NAMALWA (cell line): Measurements from ENCODE around the gene ARID5B.

Experiments
- DNase-seq: peaks from one replicate; pipeline ENCODE4 v3.0.0-alpha.2; 2015; ENCODE audit warnings: low spot score

ARID5B gene

DNA sequence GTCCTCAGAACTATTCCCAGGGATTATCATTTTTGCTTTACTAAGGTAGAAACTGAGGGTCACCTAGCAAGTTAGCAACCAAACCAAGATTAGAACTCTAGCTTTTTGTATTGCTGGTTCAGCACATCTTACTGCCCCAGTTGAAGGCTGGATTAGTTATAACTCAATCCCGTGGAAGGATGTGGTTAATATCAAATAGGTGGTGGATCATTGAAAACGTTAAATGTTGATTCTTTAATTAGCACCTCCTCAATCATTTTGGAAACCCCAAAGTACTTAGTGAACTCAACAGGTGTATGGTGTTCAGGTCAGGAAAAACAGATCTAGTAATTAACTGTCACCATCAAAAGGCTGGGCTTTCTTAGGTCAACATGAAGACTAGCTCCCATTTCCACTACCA, 152.4 kb downstream of the ARID5B start:
- DNase-seq: no peak

DNA sequence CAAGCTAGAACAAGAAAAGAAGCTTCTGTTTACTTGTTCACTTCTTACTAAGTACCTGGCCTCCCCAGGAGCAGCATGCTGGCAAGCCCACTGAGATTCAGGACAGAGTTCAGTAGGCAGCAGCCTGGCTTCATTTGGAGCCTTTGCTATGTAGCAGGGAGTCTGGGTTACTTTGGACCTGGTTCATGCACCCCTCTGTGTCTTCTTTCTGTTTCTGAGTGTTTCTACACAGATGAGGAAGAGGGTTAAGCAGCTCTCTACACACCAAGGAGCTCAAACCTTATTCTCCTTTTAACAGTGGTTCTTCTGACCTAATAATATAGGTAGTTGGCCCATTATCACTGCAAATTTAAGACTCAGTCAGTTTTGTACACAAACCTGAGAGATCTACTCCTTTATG, 152.9 kb downstream of the ARID5B start:
- DNase-seq: no peak

DNA sequence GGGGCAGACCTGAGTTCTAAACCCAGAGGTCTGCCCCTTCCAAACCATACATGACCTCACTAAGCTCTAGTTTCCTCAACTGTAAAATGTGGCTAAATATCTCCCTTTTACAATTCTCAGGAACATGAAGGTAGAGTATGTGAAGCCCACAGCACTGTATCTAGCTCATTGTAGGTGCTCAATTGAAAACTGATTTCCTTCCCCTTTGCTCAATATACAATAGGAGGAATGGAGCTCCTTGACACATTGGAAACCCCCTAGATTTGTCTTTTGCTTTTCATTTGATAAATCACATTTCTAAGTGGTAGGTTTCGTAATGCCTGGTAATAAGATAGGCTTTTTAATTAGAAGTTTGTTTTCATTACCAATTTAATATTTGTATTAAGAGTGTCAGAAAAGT, 153.3 kb downstream of the ARID5B start:
- DNase-seq: no peak

DNA sequence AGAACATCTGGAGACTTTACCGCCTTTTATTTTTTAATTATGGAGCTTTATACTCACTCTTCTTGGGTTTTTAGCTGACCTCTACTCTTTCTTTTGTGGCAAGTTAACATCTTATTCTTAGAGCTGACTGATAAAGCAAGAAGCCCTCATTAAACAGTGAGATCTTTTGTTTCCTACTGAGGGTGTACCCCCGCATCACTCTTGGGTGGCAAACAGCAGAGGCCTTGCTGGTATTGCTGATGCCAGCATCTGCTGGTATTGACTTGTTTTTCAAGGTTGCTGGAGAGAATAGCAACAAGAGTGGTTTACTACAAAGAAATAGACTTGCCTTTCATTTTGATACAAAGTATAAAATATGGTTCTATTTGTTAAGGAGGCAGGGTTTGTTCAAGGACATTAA, 154.7 kb downstream of the ARID5B start:
- DNase-seq: no peak

DNA sequence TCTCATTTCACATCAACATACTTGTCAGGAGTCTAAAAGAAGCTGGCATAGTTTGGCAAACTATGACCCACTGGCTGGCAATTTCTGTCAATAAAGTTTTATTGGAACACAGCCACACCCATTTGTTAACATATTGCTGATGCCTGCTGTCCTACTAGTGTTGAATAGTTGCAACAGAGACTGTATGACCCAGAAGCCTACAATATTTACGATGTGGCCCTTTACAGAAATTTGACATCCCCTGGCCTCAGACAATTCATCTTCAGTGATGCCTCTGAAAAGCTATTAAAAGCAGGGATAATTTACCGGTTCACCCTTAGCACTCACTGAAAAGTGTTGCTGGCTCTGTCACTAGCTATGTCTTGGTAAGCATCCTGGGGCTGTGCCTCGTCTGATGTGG, 155.2 kb downstream of the ARID5B start:
- no peak for DNase-seq

DNA sequence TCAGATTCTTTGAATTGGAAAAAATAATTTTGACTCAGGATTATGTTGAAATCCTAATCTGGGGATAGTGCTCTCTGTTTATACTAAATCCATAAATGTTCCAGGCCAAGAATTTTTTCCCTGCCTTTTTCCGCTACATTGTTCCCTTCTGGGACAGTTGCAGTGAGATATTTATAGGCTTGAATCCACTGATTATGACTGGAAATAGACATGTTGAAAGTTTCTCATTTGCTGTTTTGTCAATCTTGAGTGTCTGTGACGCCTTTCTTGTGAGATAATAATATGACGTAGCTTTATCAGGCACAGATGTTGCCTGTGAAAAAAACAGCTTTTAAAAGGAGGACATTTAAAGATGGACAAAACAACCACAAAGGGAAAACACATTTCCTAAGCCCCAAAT, 155.9 kb downstream of the ARID5B start:
- no peak for DNase-seq

DNA sequence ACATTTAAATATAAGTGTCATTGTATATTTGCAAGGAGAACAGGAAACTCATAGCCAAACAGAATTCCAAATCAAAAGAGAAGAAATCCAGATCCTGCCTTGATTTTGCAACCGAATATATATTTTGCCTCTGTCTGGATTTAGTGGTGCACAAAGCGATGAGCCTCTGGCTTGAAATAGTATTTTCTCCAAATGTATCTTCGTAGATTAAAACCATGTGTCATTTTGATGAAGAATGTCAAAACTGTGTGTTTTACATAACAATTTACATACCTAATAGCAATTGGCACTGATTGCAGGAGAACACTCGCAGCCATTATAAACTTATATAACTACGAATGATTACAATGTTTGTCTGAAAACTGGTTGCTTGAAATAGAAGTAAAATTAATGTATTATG, 156.4 kb downstream of the ARID5B start:
- no peak for DNase-seq

DNA sequence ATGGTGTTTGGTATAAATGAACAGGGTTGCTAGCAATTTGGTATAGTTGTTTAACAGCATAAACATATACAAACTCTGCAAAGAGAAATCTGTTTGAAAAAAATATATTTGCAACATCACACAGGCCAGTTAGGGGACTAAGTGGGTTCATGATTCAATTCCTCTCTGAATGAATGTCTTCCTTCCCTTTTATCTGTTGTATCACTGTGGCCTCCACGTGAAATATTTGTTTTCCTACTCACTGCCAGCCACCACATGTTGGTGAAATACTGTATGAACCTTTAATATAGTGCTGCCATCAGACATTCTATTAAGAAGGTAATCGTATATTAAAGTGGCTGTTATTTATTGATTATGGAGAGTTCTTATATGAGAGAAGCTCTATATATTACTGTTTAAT, 157.0 kb downstream of the ARID5B start:
- no peak for DNase-seq

DNA sequence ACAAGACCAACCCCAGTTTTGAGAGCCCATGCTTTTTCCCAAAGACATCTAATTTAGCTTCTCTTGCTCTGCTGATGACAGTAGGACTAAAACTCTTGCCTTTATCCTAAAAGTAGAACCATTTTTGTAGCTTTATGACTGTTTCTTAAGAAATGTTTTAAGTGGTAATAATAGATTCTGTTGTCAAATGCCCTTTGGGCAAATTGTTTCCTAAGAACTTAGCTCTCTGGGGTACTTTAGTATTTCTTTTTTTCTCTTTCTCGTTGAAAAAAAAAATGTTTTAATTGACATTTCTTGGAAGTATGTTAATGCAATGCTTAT, 157.4 kb downstream of the ARID5B start:
- no peak for DNase-seq

DNA sequence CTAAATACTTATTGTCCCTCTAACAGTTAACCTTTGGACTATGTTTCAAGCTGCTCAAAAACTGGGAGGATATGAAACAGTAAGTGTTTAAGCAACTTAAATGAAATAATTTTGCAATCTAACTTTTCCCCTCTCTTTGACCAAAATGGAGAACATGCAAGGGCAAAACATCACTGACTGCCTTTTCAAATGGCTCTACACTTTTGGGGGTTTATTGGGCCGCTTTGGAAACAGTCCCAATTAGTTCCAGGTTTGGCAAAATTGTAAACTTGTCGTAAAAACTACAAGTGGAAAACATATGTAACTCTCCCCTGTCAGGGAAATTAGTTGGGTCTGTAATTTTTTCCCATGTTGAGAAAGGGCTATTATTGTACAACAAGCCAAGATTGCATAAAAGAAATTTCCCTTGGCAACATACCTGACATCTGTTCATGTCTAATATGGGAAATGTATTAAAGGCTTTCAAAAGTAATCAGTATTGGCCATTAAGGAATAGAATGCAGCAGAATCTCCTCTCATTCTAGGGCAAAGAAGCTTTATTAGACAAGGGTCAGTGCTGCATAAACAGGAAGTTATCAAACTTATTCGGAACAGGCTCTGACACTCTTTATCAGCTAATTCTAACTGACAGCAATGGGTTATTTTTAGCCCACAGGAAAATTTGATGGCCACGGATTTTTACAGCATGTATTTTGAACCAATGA, 157.9 kb downstream of the ARID5B start:
- peak; percentile 16 for DNase-seq

DNA sequence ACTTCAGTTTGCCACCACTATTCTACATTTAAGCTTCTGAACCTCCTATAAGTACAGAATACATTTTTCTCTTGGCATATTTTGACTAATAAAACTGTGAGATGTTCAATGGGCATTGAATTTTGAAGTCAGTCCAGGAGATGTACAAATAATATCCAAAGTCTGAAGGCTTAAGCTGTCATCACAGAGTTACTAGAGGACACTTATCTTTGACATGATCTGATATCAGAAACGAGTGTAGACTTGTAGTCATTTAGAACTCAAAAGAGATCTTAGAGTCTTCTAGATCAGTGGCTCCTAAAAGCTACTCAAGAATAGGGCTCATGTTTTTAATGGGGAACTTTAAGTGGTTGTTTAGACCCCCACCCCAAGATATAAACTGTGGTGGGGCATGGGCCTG, 160.5 kb downstream of the ARID5B start:
- DNase-seq: no peak

DNA sequence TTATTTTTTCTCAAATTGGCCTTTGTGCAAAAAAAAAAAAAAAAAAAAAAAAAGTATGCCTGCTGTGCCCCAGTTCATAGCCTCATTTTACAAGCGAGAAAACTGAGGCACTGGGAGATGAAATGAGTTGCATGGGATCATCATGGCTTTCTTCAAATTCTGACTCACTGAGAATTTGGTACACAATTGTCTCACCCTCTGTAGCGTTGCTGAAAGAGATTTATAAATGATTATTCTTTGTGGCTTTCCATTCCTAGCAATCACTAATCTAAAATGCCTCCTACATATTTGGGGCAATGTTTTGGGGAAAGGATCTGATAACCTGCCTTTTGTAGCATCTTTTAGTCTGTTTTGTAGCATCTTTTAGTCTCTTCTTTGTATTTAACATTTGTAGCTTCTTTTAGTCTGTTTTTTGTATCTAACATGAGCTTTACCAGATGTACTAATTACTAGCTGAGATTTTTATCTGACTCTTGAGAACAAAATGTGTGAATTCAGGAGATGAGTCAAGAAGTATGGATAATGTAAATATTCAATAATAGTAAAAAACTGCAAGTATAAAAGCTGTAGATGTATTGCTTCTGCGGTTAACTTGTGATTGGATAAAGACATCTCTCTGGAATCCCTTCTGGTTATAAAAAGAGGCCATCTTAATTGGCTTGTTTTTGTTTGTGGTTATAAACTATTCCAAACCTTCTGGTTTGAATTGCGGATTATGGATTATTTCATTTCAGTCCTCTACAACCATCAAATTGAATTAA, 161.4 kb downstream of the ARID5B start:
- no peak for DNase-seq

DNA sequence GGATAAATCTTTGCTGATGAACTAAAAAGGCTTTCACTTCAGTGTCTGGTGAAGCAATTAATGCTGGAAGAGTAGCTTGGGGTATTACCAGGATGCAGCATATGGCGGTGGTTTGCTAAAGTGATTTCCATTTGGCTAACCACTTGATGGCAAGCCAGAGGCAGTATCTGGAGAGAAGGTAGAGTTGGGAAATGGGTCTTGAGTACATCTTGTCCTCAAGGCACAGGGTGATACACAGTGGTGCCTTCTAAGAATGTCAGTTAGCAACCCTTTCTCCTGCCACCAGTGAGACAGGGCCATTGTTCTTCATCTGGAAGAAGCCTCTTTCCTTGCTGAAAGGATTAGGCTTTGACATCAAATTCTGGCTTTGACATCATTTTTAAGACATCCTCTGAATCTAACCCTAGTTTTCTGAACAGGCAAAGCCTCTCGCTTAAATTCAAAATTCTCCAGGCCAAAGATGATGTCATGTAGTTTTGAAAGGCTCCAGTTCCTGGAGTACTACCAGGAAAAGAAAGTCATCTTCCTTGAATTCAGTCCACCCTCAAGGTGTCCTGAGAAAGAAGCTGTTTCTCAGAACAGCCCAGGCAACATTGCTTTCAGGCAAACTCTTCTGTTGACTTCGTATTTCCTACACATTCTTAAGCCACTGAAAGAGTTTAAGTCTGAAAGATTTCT, 162.4 kb downstream of the ARID5B start:
- DNase-seq: no peak

DNA sequence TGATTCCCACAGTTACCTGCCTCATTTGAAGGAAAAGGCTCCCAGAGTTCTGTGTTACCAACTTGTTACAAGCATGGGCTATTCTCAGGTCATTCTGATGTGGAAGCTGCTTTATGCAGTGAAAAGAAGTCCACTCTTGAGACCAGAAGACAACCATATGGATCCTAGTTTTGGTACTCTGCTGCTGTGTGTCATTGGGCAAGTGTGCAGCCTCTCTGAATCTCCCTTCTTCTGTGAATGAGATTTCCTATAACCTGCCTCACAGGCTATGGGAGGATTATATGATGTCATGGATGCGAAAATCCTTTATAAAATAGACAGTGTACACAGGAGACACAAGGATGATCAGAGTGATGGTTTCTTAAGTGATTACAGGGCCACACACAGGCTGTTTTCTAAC, 166.1 kb downstream of the ARID5B start:
- DNase-seq: no peak

DNA sequence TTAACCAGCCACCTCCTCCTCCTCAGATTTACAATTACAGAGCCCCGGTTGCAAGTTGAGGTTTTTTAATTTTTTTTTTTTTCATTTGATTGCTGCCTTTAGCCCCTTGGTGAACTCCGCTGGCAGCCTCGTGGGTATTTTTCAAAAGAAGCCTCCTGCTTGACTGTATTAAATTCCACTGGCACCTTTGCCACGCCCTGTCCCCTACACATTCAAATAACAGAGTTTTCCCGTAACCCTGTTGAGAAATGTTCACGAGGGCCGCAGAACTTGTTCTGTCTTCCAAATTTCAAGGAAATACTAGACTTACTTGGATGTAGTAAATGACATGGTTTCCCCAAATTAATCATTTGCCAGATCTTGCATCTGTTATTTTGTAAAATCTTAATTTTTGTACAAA, 167.0 kb downstream of the ARID5B start:
- no peak for DNase-seq

DNA sequence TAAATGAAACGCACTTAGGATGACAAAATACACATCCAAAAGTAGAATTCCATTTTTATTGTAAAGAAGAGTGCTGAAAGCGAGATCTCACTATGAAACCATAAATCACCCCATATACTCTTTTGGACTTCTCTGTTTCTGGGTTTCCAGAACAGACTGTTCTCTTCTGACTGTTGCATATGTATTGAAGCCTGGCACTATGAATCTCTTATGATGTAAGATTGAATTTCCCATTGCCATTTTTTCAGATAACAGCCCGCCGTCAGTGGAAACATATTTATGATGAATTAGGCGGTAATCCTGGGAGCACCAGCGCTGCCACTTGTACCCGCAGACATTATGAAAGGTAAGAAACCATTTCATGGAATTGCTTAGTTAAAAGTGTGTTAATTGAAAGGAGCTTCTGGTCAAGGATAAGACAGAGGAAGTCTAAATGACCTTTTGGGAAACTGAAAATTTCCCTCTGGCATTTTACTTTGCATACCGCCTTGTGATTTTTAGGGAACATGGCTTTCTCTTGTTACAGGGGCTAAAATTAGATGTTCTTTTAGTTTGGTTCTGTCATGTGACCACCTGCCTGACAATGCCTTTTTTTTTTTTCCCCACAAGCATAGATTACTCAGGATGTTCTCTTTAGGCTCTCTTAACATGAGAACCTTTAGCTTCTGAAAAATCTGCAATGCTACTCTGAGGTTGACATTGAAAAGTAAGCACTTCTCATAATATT, 168.1 kb downstream of the ARID5B start:
- no peak for DNase-seq

DNA sequence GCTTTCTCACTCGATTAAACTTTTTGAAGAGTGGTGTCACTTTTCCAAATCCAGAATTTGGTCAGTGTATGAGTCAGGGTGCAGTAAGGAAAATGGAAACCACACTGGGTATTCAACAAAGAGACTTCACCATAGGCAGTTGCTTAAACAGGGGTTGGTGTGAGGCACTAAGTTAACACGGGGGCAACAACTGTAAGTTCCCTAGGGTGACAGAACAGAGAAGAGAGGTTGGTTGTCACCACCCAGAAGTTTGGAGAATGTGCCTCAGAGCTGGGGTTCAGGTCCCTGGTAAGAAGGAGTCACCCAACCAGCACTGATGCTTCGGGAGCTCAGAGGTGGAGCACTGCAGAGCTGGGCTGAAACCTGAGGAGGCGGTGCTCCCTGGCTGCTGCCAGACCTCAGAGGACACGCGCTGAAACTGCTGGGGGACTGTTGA, 170.4 kb downstream of the ARID5B start:
- DNase-seq: no peak

DNA sequence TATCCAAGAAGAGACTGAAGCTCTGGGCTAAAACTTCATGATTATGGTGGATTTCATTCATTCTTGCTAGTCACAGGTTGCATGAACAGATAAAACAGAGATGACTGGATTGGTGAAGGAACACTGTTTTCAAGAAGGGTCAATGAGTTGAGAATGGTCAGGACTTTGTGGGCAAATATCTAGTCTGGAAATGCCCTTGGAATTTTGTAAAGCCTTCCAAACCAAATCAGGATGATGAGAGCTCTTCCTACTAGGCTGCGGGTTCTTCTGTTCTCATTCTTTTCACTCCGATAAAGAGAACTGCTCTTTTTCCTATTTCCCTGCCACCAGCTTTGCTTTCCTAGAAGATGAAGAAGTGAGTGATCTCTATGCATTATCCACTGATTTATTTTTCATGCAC, 171.4 kb downstream of the ARID5B start:
- no peak for DNase-seq

DNA sequence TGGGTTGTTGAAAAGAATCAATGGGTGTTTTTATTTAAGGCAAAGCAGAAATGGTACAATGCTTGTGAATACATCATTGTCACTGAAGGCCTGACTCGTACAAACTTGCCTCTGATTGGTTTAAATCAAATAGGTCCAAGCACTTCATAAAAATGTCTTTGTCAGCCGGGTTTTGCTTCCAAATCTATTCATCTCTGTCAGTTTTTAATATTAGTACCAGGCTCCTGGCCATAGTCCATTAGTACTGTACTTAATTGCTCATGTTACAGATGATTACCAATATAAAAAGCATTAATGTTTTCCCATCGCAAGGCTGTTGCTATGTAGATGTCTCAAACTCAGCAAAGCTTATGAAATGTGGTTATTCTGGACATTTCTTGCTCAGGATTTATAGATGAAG, 171.9 kb downstream of the ARID5B start:
- no peak for DNase-seq

DNA sequence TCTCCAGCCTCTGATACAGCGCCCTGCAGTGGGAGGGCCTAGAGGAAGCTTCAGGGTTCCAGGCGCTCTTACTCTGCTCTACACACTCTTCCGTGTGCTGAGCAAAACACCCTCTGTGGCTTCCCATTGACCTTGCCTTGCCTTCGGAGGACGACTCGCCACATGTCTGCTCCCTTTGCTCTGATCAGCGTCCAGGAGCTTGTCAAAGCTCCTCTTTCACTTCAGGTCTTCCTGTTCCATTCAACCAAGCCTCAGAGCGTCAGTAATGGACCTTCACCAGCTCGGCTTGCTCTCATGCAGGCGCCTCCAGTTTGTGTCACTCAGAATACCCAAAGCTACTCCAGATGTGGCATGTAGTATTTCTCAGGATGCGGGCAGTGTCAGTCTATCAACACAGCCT, 173.9 kb downstream of the ARID5B start:
- DNase-seq: no peak

DNA sequence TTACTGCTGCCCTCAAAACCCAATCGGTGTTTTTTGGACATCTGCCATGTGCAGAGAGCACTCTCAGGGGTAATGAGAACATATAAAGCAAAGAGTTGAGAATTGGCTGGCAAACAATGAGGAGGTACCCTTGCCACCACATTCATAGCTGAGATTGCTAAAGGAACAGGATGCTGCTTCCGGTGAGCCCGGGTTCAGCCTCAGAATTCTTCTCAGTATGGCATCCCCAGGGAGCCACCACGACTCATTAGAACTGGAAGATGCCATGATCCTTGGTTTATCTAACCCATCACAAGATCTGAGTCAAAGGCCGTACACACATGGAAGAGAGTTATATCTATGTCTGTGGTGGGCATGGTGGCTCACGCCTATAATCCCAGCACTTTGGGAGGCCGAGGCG, 174.4 kb downstream of the ARID5B start:
- no peak for DNase-seq

DNA sequence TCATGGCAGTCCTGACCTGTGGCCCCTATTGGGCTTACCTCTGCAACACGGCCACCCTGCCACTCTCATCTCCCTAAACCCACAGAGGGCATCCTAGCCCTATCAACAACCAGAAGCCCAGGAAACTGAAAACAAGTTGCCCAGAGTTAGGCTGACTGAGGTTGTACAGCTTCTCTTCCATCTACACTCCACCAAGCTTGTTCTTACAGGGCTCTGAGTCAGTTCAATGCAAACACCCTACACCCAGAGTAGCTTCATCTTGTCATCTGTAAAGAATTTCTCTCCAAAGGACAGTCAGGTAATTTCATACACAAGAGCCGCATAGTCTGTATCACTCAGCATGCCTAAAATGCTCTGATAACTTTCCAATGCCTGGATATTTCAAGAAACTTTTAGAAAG, 175.4 kb downstream of the ARID5B start:
- DNase-seq: no peak
